Ascending aorta (tissue), 2 donors: Measurements from ENCODE around the gene MVP. TPM values are rescaled to one million over a fixed set of nuclear protein-coding genes. Genes with fewer than 3 reads are reported as not detected.
"Not testable (repeated sequence)": the region's sequence is repeated elsewhere in the genome, so short reads cannot be mapped to it uniquely, and the experiment has no call there.

Source experiments
- DNase-seq, 2 donors: peaks; one replicate each; pipeline ENCODE4 v3.0.0-alpha.2; 2019; ENCODE audit warnings: low spot score in 2 of 2
- H3K27ac ChIP-seq, 2 donors: fragments of 200-600 bp; sonication (generic); one replicate each; pipeline ENCODE4 v1.5.1; 2016 to 2017; ENCODE audit warnings: mild to moderate bottlenecking in 1 of 2
- H3K27me3 ChIP-seq: fragments of 200-600 bp; sonication (generic); one replicate; pipeline ENCODE4 v1.5.1; 2017
- H3K36me3 ChIP-seq, 2 donors: fragments of 200-600 bp; sonication (generic); one replicate each; pipeline ENCODE4 v1.5.1; 2016
- H3K4me1 ChIP-seq, 2 donors: fragments of 200-600 bp; sonication (generic); one replicate each; pipeline ENCODE4 v1.5.1; 2016 to 2017; ENCODE audit warnings: mild to moderate bottlenecking in 1 of 2
- H3K4me3 ChIP-seq, 2 donors: fragments of 200-600 bp; sonication (generic); one replicate each; pipeline ENCODE4 v1.5.1; 2016 to 2017; ENCODE audit warnings: mild to moderate bottlenecking in 1 of 2
- H3K9me3 ChIP-seq, 2 donors: fragments of 200-600 bp; sonication (generic); one replicate each; pipeline ENCODE4 v1.5.1; 2016
- intact Hi-C: fragments of 100-400 bp; cut with DNase I; formaldehyde crosslinking; loops from one replicate; pipeline ENCODE4 v1.15.1; 2023
- total RNA-seq: library from RNA; depleted of rRNA; stranded (reverse); fragments of >200 nt; gene quantifications from one replicate; pipeline ENCODE4 v1.1.0, GENCODE V29; 2016
- TF ChIP-seq, protein P1 (sequence below), 3 experiments: fragments of 200-600 bp in 2 of 3; fragments of 450-650 bp in 1 of 3; sonication (generic) in 2 of 3; IDR thresholded peaks; one replicate each; pipeline ENCODE4 v1.5.1; 2016 to 2019; ENCODE audit warnings: antibody characterized with exemption in 3 of 3, mild to moderate bottlenecking in 1 of 3, moderate library complexity in 1 of 3

The MVP gene
- total RNA-seq, 1 donor from 2014 or later = 244 TPM

DNA sequence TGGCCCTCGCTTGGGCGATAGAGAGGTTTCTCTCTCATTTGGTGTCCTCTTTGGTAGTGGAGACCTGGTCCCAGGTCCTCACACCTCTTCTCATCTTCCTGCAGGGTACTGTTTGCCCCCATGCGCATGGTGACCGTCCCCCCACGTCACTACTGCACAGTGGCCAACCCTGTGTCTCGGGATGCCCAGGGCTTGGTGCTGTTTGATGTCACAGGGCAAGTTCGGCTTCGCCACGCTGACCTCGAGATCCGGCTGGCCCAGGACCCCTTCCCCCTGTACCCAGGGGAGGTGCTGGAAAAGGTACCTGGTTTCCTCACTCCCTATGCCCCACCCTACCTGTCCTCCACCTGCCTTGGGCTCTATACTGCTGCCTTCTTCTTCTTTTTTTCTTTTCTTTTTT, 10.5 kb downstream of the MVP start:
- Histone ChIP-seq H3K36me3 (peaks cover 50 to 53% of the 10 kb centered on the region in 2 donors), H3K27me3 (no peaks in the 10 kb centered on the region), H3K4me1 (peaks cover 1 to 5% of the 10 kb centered on the region in 2 donors), H3K27ac (no peak overlapping the region), H3K4me3 (no peak overlapping the region), H3K9me3 (no peaks in the 10 kb centered on the region)
- DNase-seq = no peak
- intact Hi-C loops = no loop called here
- TF ChIP-seq, protein P1, sequence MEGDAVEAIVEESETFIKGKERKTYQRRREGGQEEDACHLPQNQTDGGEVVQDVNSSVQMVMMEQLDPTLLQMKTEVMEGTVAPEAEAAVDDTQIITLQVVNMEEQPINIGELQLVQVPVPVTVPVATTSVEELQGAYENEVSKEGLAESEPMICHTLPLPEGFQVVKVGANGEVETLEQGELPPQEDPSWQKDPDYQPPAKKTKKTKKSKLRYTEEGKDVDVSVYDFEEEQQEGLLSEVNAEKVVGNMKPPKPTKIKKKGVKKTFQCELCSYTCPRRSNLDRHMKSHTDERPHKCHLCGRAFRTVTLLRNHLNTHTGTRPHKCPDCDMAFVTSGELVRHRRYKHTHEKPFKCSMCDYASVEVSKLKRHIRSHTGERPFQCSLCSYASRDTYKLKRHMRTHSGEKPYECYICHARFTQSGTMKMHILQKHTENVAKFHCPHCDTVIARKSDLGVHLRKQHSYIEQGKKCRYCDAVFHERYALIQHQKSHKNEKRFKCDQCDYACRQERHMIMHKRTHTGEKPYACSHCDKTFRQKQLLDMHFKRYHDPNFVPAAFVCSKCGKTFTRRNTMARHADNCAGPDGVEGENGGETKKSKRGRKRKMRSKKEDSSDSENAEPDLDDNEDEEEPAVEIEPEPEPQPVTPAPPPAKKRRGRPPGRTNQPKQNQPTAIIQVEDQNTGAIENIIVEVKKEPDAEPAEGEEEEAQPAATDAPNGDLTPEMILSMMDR (IDR thresholded peaks at IDR 0.05) = no peak

DNA sequence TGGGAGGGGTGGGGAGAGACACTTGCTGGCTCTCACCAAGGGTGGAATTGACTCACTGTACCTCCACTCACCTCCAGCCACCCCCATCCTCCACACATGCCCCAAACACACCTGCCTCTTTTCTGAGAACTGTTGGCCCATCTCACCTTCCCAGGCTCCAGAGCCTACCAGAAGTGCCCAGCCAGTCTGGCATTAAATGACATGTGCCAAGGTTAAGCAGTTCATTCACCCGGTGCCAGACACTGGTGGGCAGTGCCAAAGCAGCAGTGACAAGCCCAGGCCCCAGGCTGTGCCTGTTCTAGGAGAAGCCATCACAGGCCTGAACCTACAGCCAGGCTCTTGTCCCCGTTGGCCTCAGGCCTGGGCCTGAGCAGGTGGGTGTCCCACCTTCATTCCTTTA, 11.2 kb downstream of the MVP start:
- TF ChIP-seq, protein P1 (IDR thresholded peaks at IDR 0.05) = no peak
- intact Hi-C loops = no loop called here
- no peak overlapping the region for H3K27ac ChIP-seq

DNA sequence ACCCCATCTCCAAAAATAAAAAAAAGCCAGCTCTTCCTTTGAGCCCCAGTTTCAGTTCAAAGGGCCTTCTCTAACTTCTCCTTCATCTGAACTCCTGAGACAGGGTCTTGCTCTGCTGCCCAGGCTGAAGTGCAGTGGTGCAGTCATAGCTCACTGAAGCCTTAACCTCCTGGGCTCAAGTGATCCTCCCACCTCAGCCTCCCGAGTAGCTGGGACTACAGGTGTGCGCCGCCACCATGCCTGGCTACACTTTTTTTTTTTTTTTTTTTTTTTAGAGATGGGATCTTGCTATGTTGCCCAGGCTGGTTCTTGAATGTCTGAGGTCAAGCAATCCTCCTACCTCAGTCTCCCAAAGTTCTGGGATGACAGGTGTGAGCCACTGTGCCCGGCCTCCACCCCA, 13.0 kb downstream of the MVP start:
- H3K4me3 ChIP-seq, H3K27ac ChIP-seq, DNase-seq, H3K4me1 ChIP-seq, H3K27me3 ChIP-seq, H3K9me3 ChIP-seq, intact Hi-C loops: not testable (repeated sequence)
- peaks cover 71 to 75% of the 10 kb centered on the region in 2 donors for H3K36me3 ChIP-seq

More for the DNA sequence above, 11.2 kb downstream of the MVP start:
- no peaks in the 10 kb centered on the region for H3K9me3 ChIP-seq
- DNase-seq = no peak
- H3K4me3 ChIP-seq = no peak overlapping the region
- peaks cover 58% of the 10 kb centered on the region in 2 donors for H3K36me3 ChIP-seq
- no peaks in the 10 kb centered on the region for H3K4me1 ChIP-seq
- H3K27me3 ChIP-seq = no peaks in the 10 kb centered on the region

DNA sequence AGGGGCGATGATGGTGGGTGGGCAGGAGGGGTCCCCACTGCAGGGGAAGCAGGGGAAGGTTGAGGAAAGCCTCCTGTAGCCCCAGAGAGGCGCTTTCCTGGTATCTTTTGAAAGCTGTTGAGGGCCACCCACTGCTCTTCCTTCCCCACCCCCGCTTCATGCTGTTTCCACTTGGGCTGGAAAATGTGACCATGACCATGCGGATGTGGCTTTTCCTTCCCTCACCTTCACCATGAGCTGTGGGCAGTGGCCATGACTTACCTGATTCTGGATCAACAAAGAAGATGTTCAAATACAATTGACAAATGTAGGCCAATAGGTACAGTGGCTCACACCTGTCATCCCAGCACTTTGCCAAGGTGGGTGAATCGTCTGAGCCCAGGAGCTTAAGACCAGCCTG, 13.8 kb downstream of the MVP start:
- TF ChIP-seq, protein P1 (IDR thresholded peaks at IDR 0.05) = no peak
- no peaks in the 10 kb centered on the region for H3K27me3 ChIP-seq
- no peaks in the 10 kb centered on the region for H3K4me1 ChIP-seq
- intact Hi-C loops = no loop called here
- H3K36me3 ChIP-seq = peaks cover 77 to 82% of the 10 kb centered on the region in 2 donors
- H3K27ac ChIP-seq = no peak overlapping the region
- H3K4me3 ChIP-seq = no peak overlapping the region
- no peaks in the 10 kb centered on the region for H3K9me3 ChIP-seq
- no peak for DNase-seq

DNA sequence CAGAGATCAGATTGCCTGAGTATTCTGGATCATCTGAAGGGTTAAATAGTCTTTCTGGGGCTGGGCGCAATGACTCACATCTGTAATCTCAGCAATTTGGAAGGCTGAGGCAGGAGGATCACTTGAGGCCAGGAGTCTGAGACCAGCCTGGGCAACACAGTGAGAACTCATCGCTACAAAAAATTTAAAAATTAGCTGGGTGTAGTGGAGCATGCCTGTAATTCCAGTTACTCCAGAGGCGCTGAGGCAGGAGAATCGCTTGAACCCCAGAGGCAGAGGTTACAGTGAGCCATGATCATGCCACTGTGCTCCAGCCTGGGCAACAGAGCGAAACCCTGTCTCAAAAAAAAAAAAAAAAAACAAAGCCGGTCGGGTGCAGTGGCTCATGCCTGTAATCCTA, 15.7 kb downstream of the MVP start:
- intact Hi-C loops = no loop called here
- Histone ChIP-seq H3K27me3 (no peaks in the 10 kb centered on the region), H3K4me1 (no peaks in the 10 kb centered on the region), H3K4me3 (no peak overlapping the region), H3K27ac (no peak overlapping the region), H3K9me3 (no peaks in the 10 kb centered on the region), H3K36me3 (peaks cover 89% of the 10 kb centered on the region in 2 donors)
- DNase-seq = no peak
- TF ChIP-seq, protein P1 (IDR thresholded peaks at IDR 0.05) = no peak

DNA sequence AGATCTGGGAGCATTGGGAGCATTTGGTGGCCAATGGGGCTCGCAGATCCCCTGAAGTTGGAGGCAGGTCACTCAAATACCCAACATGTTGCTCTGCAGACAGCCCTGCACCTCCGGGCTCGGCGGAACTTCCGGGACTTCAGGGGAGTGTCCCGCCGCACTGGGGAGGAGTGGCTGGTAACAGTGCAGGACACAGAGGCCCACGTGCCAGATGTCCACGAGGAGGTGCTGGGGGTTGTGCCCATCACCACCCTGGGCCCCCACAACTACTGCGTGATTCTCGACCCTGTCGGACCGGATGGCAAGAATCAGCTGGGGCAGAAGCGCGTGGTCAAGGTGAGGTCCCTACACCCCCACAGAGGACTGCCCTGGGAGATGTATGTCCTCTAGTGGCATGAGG, 16.4 kb downstream of the MVP start:
- TF ChIP-seq, protein P1 (IDR thresholded peaks at IDR 0.05) = no peak
- Histone ChIP-seq H3K4me3 (no peak overlapping the region), H3K27ac (no peak overlapping the region), H3K36me3 (peaks cover 88 to 89% of the 10 kb centered on the region in 2 donors), H3K4me1 (no peaks in the 10 kb centered on the region), H3K27me3 (no peaks in the 10 kb centered on the region), H3K9me3 (no peaks in the 10 kb centered on the region)
- no peak for DNase-seq
- intact Hi-C loops = no loop called here
